ENCODE measurements around the gene OR2S2.

- TF ChIP-seq POLR2A (IDR thresholded peaks at IDR 0.05; ENCODE audit: low read depth, low read length) (no peak), POLR2AphosphoS5 (IDR thresholded peaks at IDR 0.05; ENCODE audit: low read depth, low read length) (no peak), TAF1 (IDR thresholded peaks at IDR 0.05; ENCODE audit: borderline replicate concordance, low read depth, low read length) (no peak)
Observed at GRCh38 chr9:35978792-35979191, 20.8 kb upstream of the OR2S2 start.

Measured in GM12892 (cell line).